Panc1 (cell line): ENCODE data around the gene DUSP15. TPM values are rescaled to one million over a fixed set of nuclear protein-coding genes. Genes with fewer than 3 reads are reported as not detected.

Source experiments
- ATAC-seq: fragments of 200-7000 bp; cut with Tn5 transposase; 2 replicates; pipeline ENCODE4 v1.9.1; 2020; ENCODE audit warnings: mild to moderate bottlenecking, moderate library complexity
- BruUV-seq: library from RNA; stranded (reverse); fragments of 400-500 nt; replicated peaks from 2 replicates; lab custom pipeline; 2021; lab: Mats Ljungman, UMichigan
- CTCF ChIA-PET: fragments of 300-600 bp; sonication (Branson Sonifier 250); formaldehyde crosslinking; loops from one replicate; lab custom pipeline; 2022; ENCODE audit warnings: antibody characterized with exemption; lab: Charles Lee
- POLR2A ChIA-PET: fragments of 300-600 bp; sonication (Branson Sonifier 250); formaldehyde crosslinking; loops from one replicate; lab custom pipeline; 2022; ENCODE audit warnings: antibody characterized with exemption; lab: Charles Lee
- DNase-seq: peaks from one replicate; pipeline ENCODE4 v3.0.0-alpha.2; 2010; ENCODE audit warnings: low read depth, low spot score
- H3K27ac ChIP-seq: 2 replicates; pipeline ENCODE4 v1.5.1; 2011; ENCODE audit warnings: mild to moderate bottlenecking, low read length, inconsistent platforms
- H3K27me3 ChIP-seq: fragments of 200-500 bp; sonication (Bioruptor generic); 2 replicates; pipeline ENCODE4 v1.6.0; 2014; ENCODE audit warnings: low read length, inconsistent platforms; ENCODE audit not compliant: control insufficient read depth, insufficient read depth
- H3K36me3 ChIP-seq: fragments of 200-500 bp; sonication (Bioruptor generic); 2 replicates; pipeline ENCODE4 v1.5.1; 2014; ENCODE audit warnings: inconsistent platforms, mild to moderate bottlenecking, low read length, moderate library complexity; ENCODE audit not compliant: control insufficient read depth, insufficient read depth
- H3K4me1 ChIP-seq: 2 replicates; pipeline ENCODE4 v1.5.1; 2011; ENCODE audit warnings: inconsistent platforms, mild to moderate bottlenecking, low read length, moderate library complexity; ENCODE audit not compliant: control insufficient read depth, insufficient read depth
- H3K4me3 ChIP-seq, 2 experiments: 2 replicates each; pipeline ENCODE4 v1.5.1; 2011 to 2012; ENCODE audit warnings: low read depth in 2 of 2, low read length in 2 of 2, mild to moderate bottlenecking in 2 of 2, inconsistent platforms in 1 of 2, moderate library complexity in 1 of 2
- H3K9me3 ChIP-seq: fragments of 200-500 bp; sonication (Bioruptor generic); 2 replicates; pipeline ENCODE4 v1.5.1; 2014; ENCODE audit warnings: low read depth, mild to moderate bottlenecking, inconsistent platforms, low read length, moderate library complexity; ENCODE audit not compliant: control insufficient read depth, insufficient read depth
- POLR2AphosphoS5 ChIP-seq: IDR thresholded peaks from 2 replicates; pipeline ENCODE4 v1.6.1; 2012; ENCODE audit warnings: mild to moderate bottlenecking, low read depth, low read length, moderate library complexity
- SIN3A ChIP-seq: IDR thresholded peaks from 2 replicates; pipeline ENCODE4 v1.6.1; 2012; ENCODE audit warnings: low read depth, mild to moderate bottlenecking, low read length, moderate library complexity, borderline replicate concordance; ENCODE audit not compliant: insufficient read depth
- TCF7L2 ChIP-seq: IDR thresholded peaks from 2 replicates; pipeline ENCODE4 v1.6.1; 2011; ENCODE audit warnings: mild to moderate bottlenecking, low read depth, low read length, inconsistent platforms
- in situ Hi-C: cut with HindIII; loops from 2 replicates; pipeline ENCODE4 v1.10.0; 2016; ENCODE audit warnings: low sequenced_read_pairs, low pct_unique_long_range_greater_than_20kb
- intact Hi-C: fragments of 100-400 bp; cut with micrococcal nuclease; formaldehyde crosslinking; loops from one replicate; pipeline ENCODE4 v1.10.0; 2022; ENCODE audit not compliant: unreplicated experiment
- total RNA-seq: library from RNA; stranded (reverse); gene quantifications from one replicate; pipeline ENCODE4 v1.2.1, GENCODE V29; 2021; ENCODE audit not compliant: unreplicated experiment
- TF ChIP-seq, protein P1 (sequence below): fragments of 450-650 bp; IDR thresholded peaks from 2 replicates; pipeline ENCODE4 v1.5.1; 2017; ENCODE audit warnings: mild to moderate bottlenecking
- TF ChIP-seq, protein P2 (sequence below), 2 experiments: IDR thresholded peaks; 2 replicates each; pipeline ENCODE4 v1.6.1; 2011 to 2012; ENCODE audit warnings: low read depth in 2 of 2, control low read depth in 1 of 2, low read length in 1 of 2, mild to moderate bottlenecking in 1 of 2, moderate library complexity in 1 of 2; ENCODE audit not compliant: insufficient read depth in 1 of 2

Gene DUSP15
- total RNA-seq, 1 experiment from 2014 or later, result 23.6 TPM

DNA sequence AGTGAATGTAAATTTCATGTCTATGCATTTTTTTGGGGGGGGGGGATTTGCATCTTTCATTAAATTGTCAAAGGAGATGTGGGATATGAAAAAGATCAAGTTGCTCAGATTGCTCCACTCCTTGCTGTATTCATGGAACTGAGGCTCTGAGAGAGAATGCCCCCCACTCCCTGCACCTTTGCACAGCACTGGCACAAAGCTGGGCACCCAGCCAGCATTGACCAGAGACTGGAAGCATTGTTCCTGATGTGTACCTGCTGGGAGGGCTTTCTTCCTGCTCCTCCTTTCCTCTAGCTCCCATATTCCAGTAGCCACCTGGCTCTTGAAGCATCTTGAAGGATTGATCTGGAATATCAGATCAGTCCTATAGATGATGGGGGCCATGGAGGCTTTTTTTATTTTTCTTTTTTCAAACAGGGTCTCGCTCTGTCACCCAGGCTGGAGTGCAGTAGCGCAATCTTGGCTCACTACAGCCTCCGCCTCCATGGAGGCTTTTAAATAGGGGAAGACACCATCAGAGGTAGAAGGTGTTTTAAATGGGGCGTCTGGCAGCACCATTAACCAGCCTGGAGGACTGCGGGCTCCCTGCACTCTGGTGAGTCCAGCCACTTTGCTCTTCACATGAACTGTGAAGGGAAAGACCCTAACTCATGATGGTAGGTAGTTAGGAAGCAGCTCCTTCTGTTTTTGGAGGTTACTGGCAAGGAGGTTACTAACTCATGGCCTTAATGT, 10.9 kb downstream of the DUSP15 start:
- H3K9me3 ChIP-seq, result no peaks in the 10 kb centered on the region
- no peak overlapping the region for H3K4me3 ChIP-seq
- CTCF ChIA-PET, result interaction anchor here (1.0 kb wide), 1 partner anchor 21 kb away, joined by 4 read pairs; no protein-coding TSS in a partner anchor
- TF ChIP-seq POLR2AphosphoS5, result no peak
- TF ChIP-seq, protein P1, sequence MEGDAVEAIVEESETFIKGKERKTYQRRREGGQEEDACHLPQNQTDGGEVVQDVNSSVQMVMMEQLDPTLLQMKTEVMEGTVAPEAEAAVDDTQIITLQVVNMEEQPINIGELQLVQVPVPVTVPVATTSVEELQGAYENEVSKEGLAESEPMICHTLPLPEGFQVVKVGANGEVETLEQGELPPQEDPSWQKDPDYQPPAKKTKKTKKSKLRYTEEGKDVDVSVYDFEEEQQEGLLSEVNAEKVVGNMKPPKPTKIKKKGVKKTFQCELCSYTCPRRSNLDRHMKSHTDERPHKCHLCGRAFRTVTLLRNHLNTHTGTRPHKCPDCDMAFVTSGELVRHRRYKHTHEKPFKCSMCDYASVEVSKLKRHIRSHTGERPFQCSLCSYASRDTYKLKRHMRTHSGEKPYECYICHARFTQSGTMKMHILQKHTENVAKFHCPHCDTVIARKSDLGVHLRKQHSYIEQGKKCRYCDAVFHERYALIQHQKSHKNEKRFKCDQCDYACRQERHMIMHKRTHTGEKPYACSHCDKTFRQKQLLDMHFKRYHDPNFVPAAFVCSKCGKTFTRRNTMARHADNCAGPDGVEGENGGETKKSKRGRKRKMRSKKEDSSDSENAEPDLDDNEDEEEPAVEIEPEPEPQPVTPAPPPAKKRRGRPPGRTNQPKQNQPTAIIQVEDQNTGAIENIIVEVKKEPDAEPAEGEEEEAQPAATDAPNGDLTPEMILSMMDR, result no peak
- TF ChIP-seq, protein P2, sequence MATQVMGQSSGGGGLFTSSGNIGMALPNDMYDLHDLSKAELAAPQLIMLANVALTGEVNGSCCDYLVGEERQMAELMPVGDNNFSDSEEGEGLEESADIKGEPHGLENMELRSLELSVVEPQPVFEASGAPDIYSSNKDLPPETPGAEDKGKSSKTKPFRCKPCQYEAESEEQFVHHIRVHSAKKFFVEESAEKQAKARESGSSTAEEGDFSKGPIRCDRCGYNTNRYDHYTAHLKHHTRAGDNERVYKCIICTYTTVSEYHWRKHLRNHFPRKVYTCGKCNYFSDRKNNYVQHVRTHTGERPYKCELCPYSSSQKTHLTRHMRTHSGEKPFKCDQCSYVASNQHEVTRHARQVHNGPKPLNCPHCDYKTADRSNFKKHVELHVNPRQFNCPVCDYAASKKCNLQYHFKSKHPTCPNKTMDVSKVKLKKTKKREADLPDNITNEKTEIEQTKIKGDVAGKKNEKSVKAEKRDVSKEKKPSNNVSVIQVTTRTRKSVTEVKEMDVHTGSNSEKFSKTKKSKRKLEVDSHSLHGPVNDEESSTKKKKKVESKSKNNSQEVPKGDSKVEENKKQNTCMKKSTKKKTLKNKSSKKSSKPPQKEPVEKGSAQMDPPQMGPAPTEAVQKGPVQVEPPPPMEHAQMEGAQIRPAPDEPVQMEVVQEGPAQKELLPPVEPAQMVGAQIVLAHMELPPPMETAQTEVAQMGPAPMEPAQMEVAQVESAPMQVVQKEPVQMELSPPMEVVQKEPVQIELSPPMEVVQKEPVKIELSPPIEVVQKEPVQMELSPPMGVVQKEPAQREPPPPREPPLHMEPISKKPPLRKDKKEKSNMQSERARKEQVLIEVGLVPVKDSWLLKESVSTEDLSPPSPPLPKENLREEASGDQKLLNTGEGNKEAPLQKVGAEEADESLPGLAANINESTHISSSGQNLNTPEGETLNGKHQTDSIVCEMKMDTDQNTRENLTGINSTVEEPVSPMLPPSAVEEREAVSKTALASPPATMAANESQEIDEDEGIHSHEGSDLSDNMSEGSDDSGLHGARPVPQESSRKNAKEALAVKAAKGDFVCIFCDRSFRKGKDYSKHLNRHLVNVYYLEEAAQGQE (IDR thresholded peaks at IDR 0.05; ENCODE audit: insufficient read depth in 1 of 2, low read depth in 2 of 2, low read length in 1 of 2), result no peak
- TF ChIP-seq TCF7L2, result no peak
- TF ChIP-seq SIN3A, result no peak
- intact Hi-C loops, result no loop called here
- no TSS peak for BruUV-seq
- H3K36me3 ChIP-seq, result no peaks in the 10 kb centered on the region
- H3K4me1 ChIP-seq, result peaks cover 18% of the 10 kb centered on the region
- no peaks in the 10 kb centered on the region for H3K27me3 ChIP-seq
- H3K27ac ChIP-seq, result no peak overlapping the region
- DNase-seq, result no peak
- no peak for ATAC-seq
- in situ Hi-C loops, result no loop called here
- POLR2A ChIA-PET, result no interaction called here

DNA sequence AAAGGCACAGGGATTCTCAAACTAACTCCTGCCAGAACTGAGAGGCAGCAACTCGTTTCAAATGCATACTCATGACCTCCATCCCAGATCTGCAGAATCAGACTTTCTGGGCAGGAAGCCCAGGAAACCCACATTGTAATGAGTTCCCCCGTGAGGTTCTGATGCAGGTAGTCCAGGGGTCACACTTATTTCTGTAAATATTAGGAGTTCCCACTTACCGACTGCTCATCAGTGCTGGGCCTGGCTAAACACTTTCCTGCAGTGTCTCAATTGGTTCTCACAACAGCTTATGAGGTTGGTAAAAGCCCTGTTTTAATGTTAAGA, 11.6 kb downstream of the DUSP15 start:
- TF ChIP-seq SIN3A (no peak), TCF7L2 (no peak), POLR2AphosphoS5 (no peak)
- TF ChIP-seq, protein P1, result no peak
- TF ChIP-seq, protein P2 (IDR thresholded peaks at IDR 0.05; ENCODE audit: insufficient read depth in 1 of 2, low read depth in 2 of 2, low read length in 1 of 2), result no peak
- POLR2A ChIA-PET, result no interaction called here
- H3K27me3 ChIP-seq, result no peaks in the 10 kb centered on the region
- H3K36me3 ChIP-seq, result no peaks in the 10 kb centered on the region
- ATAC-seq (no peak), DNase-seq (no peak)
- no peaks in the 10 kb centered on the region for H3K9me3 ChIP-seq
- peaks cover 18% of the 10 kb centered on the region for H3K4me1 ChIP-seq
- in situ Hi-C loops (no loop called here), intact Hi-C loops (no loop called here)
- CTCF ChIA-PET, result interaction anchor here (0.5 to 1.0 kb wide), 2 partner anchors 21 to 225 kb away, joined by 4 to 7 read pairs; no protein-coding TSS in a partner anchor
- H3K4me3 ChIP-seq, result no peak overlapping the region
- no peak overlapping the region for H3K27ac ChIP-seq
- no TSS peak for BruUV-seq
